SJSA1 (cell line): ENCODE data around the gene GPR162. TPM values are rescaled to one million over a fixed set of nuclear protein-coding genes. Genes with fewer than 3 reads are reported as not detected.

Experiments
- DNase-seq, 2 experiments: peaks; one replicate each; pipeline ENCODE4 v3.0.0-alpha.2; 2015 to 2020; ENCODE audit warnings: low spot score in 2 of 2, low read depth in 1 of 2
- H3K27ac ChIP-seq: fragments of 250-450 bp; sonication (Bioruptor Pico); 2 replicates; pipeline ENCODE4 v1.5.1; 2020; ENCODE audit warnings: mild to moderate bottlenecking, moderate library complexity
- H3K27me3 ChIP-seq: fragments of 250-450 bp; sonication (Bioruptor Pico); replicated peaks from 2 replicates; pipeline ENCODE4 v1.5.1; 2020; ENCODE audit warnings: mild to moderate bottlenecking, moderate library complexity
- H3K36me3 ChIP-seq: fragments of 250-450 bp; sonication (Bioruptor Pico); 2 replicates; pipeline ENCODE4 v1.5.1; 2020; ENCODE audit warnings: mild to moderate bottlenecking
- H3K4me1 ChIP-seq: fragments of 250-450 bp; sonication (Bioruptor Pico); replicated peaks from 2 replicates; pipeline ENCODE4 v1.6.1; 2021; ENCODE audit warnings: mild to moderate bottlenecking
- H3K4me3 ChIP-seq: fragments of 250-450 bp; sonication (Bioruptor Pico); 2 replicates; pipeline ENCODE4 v1.5.1; 2020; ENCODE audit warnings: mild to moderate bottlenecking
- H3K9me3 ChIP-seq: fragments of 250-450 bp; sonication (Bioruptor Pico); replicated peaks from 2 replicates; pipeline ENCODE4 v1.5.1; 2020; ENCODE audit warnings: mild to moderate bottlenecking
- total RNA-seq: library from RNA; depleted of rRNA; stranded (reverse); fragments of >200 nt; shearing (Covaris generic); gene quantifications from 2 replicates; pipeline ENCODE4 v1.2.3, GENCODE V29; 2014; rRNA removed

Gene GPR162
- 0.16 TPM in 1 of 2 replicates, not detected in the other for total RNA-seq

DNA sequence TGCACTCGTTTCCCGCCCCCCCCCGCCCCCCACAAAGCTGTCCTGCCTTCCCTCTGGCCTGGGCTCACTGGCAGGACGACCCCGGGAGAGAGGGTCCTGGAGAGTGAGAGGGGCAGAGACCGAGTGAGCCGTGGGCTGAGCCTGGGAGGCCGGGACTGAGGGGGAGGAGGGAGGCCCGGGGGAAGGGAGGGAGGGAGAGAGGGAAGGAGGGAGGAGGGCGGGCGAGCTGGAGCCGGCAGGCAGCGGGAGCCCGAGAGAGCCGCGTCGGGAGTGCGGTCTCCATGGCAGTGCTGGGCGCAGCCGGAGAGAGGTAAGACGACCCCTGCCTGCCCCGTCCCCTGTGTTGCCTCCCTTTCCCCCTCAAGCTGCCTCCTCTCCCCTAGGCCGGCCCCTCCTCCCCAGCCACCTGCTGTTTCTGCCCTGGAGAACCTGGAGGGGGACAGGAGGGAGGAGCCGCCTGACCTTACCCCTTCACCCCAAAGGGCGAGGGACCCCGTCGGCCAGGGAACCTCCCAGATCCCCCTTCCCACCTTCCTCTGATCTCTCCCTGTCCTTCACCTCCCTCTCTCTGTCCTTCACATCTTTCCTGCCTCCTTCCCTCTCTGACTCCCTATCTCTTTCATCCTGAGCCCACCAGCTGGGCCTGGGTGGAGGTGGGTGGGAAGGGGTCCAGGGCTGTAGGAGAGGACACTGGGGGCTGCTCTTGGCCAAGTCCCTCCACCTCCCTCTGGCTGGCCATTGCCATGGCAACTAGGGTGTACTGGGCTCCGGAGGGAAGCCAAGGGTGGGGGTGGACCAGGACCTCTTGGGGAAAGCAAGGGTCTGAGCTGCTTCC, at the start of gene GPR162:
Gene GPR162 (plus strand): TSS at position 231 of the 835 bp plus-strand sequence. CDS start 2,078 bp downstream, outside the sequence.
- Histone ChIP-seq H3K36me3 (no peaks in the 10 kb centered on the region), H3K4me1 (peaks cover 3% of the 10 kb centered on the region; the same call in 1 of the 2 replicates), H3K4me3 (no peak within 1 kb of the TSS), H3K27ac (no peak within 1 kb of the TSS), H3K27me3 (peaks cover 68% of the 10 kb centered on the region), H3K9me3 (no peaks in the 10 kb centered on the region)
- no peak for DNase-seq

DNA sequence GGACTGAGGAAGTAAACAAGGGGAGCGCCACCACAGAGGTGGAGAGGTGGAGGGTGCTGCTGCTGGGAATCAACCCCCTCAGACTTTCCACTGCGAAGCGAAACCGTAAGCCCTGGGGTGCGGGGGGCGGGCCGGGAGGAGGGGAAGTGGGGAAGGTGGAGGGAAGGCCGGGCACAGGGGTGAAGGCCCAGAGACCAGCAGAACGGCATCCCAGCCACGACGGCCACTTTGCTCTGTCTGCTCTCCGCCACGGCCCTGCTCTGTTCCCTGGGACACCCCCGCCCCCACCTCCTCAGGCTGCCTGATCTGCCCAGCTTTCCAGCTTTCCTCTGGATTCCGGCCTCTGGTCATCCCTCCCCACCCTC, 49.3 kb upstream of the GPR162 start, which contains the start of gene LAG3:
Gene LAG3 (plus strand): TSS at position 190 of the 365 bp plus-strand sequence. CDS start 333 bp downstream, outside the sequence.
- no peak for DNase-seq
- no peak within 1 kb of the TSS for H3K4me3 ChIP-seq
- peaks cover 44% of the 10 kb centered on the region for H3K36me3 ChIP-seq
- H3K27me3 ChIP-seq, result no peaks in the 10 kb centered on the region
- H3K27ac ChIP-seq, result no peak within 1 kb of the TSS
- H3K9me3 ChIP-seq, result no peaks in the 10 kb centered on the region
- H3K4me1 ChIP-seq, result peaks cover 17% of the 10 kb centered on the region

DNA sequence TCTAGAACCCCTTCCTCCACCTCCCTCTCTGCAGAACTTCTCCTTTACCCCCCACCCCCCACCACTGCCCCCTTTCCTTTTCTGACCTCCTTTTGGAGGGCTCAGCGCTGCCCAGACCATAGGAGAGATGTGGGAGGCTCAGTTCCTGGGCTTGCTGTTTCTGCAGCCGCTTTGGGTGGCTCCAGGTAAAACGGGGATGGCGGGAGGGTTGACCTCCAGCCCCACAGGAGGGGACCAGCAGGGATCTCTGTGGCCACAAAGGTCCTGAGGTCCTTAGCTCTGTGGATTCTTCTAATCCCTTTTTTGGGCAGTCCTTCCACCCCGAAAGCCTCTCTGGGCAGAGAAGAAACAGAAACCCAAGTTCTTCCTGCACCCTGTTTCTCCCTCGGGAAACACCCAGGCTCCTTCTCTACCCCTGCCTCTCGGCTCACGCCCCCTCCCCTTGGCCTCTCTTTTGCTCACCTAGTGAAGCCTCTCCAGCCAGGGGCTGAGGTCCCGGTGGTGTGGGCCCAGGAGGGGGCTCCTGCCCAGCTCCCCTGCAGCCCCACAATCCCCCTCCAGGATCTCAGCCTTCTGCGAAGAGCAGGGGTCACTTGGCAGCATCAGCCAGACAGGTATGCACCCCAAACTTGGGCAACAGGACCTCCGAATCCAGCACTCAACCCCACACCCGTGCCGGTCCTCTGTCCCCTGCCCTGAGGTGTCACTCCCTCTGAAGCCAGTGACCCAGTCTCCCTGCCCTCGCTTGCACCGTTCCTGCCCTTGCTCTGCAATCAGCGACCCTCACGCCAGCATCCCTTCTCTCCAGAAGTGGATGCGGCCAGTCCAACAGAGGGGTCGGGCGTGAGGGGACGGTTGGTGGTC, 48.7 kb upstream of the GPR162 start:
- no peaks in the 10 kb centered on the region for H3K27me3 ChIP-seq
- H3K4me1 ChIP-seq, result peaks cover 14% of the 10 kb centered on the region
- no peak for DNase-seq
- no peaks in the 10 kb centered on the region for H3K9me3 ChIP-seq
- H3K27ac ChIP-seq, result no peak overlapping the region
- peaks cover 44% of the 10 kb centered on the region for H3K36me3 ChIP-seq
- H3K4me3 ChIP-seq, result no peak overlapping the region

DNA sequence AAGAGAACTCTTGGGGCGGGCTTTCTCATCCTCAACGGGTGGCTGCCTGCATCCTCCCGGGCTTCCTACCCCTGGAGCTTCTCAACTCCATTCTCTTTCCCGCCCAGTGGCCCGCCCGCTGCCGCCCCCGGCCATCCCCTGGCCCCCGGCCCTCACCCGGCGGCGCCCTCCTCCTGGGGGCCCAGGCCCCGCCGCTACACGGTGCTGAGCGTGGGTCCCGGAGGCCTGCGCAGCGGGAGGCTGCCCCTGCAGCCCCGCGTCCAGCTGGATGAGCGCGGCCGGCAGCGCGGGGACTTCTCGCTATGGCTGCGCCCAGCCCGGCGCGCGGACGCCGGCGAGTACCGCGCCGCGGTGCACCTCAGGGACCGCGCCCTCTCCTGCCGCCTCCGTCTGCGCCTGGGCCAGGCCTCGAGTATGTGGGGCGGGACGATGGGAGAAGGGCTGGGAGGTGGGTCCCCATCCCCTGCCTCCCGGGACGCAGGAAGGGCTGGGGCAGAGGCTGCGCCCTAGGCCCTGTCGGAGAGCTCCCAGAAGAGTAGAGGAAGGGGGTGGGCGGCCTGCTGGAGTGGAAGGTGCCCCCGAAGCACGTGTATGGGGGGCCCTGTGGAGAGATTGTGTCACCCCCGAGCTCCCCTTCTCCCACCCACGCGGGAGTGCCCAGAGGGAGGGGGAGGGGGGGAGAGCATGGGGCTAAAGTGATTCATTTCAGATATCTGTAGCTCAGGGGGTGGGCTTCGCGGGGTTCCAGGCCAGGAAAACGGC, 47.9 kb upstream of the GPR162 start:
- H3K4me3 ChIP-seq, result no peak overlapping the region
- no peak for DNase-seq
- H3K27me3 ChIP-seq, result no peaks in the 10 kb centered on the region
- H3K9me3 ChIP-seq, result no peaks in the 10 kb centered on the region
- peaks cover 11% of the 10 kb centered on the region for H3K4me1 ChIP-seq
- H3K27ac ChIP-seq, result no peak overlapping the region
- peaks cover 38% of the 10 kb centered on the region for H3K36me3 ChIP-seq

DNA sequence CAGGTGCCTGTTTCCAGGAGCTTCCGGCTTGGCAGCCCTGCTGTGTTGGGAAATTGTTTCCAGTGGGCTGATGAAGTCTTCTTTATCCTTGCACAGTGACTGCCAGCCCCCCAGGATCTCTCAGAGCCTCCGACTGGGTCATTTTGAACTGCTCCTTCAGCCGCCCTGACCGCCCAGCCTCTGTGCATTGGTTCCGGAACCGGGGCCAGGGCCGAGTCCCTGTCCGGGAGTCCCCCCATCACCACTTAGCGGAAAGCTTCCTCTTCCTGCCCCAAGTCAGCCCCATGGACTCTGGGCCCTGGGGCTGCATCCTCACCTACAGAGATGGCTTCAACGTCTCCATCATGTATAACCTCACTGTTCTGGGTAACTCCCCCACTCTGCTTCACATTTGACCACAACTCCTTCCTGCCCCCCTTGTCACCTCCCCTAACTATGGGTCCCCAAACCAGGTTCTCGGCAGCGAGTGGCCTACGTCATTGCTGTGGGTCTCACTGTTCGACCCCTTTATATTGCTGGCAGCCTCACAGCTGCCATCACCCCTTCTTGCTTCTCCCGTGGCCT, 47.0 kb upstream of the GPR162 start:
- H3K4me3 ChIP-seq, result no peak overlapping the region
- H3K9me3 ChIP-seq, result no peaks in the 10 kb centered on the region
- no peaks in the 10 kb centered on the region for H3K27me3 ChIP-seq
- no peak overlapping the region for H3K27ac ChIP-seq
- peaks cover 6% of the 10 kb centered on the region for H3K4me1 ChIP-seq
- no peak for DNase-seq
- peaks cover 33% of the 10 kb centered on the region for H3K36me3 ChIP-seq

DNA sequence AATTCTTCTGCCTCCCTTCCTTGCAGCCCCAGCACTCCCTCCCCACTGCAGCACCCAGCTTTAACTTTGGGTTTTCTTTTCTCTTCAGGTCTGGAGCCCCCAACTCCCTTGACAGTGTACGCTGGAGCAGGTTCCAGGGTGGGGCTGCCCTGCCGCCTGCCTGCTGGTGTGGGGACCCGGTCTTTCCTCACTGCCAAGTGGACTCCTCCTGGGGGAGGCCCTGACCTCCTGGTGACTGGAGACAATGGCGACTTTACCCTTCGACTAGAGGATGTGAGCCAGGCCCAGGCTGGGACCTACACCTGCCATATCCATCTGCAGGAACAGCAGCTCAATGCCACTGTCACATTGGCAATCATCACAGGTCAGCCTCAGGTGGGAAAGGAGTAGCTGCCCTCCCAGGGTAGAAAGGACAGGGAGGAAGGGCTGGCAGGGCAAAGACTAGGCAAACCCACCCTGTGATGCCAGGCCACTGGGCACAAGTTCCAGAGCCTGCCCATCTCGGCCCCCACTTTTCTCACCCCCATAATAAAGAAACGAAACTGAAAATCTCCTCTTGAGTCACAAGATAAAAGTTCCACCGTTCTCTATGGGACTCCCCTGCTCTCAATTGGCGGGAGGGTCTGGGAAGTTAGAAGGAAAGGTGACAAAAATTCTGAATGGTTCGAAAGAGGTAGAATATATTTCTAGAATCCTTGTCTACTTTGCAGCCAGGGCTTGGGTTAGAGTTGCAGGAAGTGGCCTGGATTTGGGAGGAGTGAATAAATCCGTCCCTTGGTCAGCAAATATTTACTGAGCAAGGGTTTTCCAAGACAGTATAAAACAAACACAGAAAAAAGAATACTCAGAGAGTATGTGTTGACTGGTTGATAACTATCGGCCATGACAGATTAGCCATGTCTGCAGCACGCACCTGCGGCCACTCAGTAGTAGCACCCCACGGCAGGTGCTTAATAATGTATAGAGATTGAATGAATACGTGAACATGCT, 46.1 kb upstream of the GPR162 start:
- Histone ChIP-seq H3K4me3 (no peak overlapping the region), H3K4me1 (peaks cover 6% of the 10 kb centered on the region), H3K27ac (no peak overlapping the region), H3K9me3 (no peaks in the 10 kb centered on the region), H3K36me3 (peaks cover 24% of the 10 kb centered on the region), H3K27me3 (no peaks in the 10 kb centered on the region)
- no peak for DNase-seq

- Histone ChIP-seq H3K9me3 (no peaks in the 10 kb centered on the region), H3K36me3 (peaks cover 9% of the 10 kb centered on the region), H3K4me1 (peaks cover 6% of the 10 kb centered on the region), H3K27ac (no peak overlapping the region), H3K4me3 (no peak overlapping the region), H3K27me3 (no peaks in the 10 kb centered on the region)
- DNase-seq, result no peak
Observed at GRCh38 chr12:6777386-6777785, 44.2 kb upstream of the GPR162 start.

DNA sequence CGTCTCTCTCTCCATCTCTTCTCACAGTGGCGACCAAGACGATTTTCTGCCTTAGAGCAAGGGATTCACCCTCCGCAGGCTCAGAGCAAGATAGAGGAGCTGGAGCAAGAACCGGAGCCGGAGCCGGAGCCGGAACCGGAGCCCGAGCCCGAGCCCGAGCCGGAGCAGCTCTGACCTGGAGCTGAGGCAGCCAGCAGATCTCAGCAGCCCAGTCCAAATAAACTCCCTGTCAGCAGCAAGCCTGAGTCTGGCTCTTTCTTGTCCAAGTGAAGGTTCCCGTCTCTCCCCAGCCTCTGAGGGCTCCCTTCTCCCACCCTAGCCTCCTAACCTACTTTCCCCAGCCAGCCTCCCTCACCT, 43.4 kb upstream of the GPR162 start:
- Histone ChIP-seq H3K27ac (no peak overlapping the region), H3K27me3 (no peaks in the 10 kb centered on the region), H3K4me1 (peaks cover 6% of the 10 kb centered on the region), H3K36me3 (peaks cover 9% of the 10 kb centered on the region), H3K9me3 (no peaks in the 10 kb centered on the region), H3K4me3 (no peak overlapping the region)
- no peak for DNase-seq

DNA sequence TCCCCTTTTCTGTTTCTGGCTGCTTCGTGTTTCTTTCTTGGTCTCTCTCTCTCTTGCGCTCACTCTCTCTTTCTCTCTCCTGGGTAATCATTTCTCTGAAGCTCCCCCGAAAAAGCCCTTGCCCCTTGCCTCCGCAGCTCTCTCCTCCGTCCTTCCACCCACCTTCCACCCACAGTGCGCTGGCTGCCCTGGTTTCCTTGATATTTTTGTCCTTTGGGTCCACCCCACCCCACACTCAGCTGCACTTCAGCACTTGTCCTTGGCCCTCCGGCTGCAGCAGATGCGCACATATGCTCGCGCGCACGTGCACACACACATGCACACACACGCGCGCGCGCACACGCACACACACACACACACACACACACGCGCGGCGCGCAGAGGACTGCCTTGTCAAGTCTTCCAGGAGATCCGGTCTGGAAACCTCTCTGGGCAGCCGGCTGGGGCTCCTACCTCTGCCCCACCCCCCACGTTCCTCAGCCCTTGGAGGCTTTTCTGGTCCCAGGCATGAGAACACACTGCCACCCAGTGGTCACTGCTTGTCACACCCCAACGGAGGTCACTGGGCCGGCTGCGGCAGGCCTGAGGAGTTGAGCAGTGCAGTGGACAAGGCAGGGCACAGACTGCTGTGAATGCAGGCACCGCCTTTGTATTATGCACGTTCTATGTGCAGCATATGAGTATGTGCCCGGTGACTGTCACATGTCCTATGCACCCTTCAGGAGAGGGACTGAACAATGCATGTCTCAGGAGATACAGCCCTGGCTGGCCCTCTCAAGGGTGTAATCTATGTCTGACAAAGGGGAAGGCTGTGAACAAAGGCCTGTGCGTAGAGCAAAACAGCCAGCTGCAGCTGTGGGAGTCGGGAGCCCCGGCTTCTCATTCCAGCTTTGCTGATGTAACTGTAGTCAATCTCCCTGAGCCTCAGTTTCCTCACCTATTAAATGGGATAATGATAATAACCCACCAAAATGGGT, 42.8 kb upstream of the GPR162 start:
- DNase-seq, result peak; percentile 89 to 96
- Histone ChIP-seq H3K4me1 (peaks cover 7% of the 10 kb centered on the region), H3K27ac (no peak overlapping the region), H3K36me3 (peaks cover 9% of the 10 kb centered on the region), H3K9me3 (no peaks in the 10 kb centered on the region), H3K4me3 (peak overlapping the region; percentile 10; the same call in 1 of the 2 replicates), H3K27me3 (no peaks in the 10 kb centered on the region)

GRCh38 chr12:6779708-6780432, 41.8 kb upstream of the GPR162 start:
- H3K4me3 ChIP-seq, result no peak overlapping the region

GRCh38 chr12:6780573-6780972, 41.0 kb upstream of the GPR162 start:
- Histone ChIP-seq H3K9me3 (no peaks in the 10 kb centered on the region), H3K27ac (no peak overlapping the region), H3K4me1 (peaks cover 15% of the 10 kb centered on the region), H3K27me3 (no peaks in the 10 kb centered on the region), H3K36me3 (peaks cover 4% of the 10 kb centered on the region), H3K4me3 (no peak overlapping the region)
- DNase-seq, result no peak

More at GRCh38 chr12:6779708-6780432, 41.8 kb upstream of the GPR162 start:
- Histone ChIP-seq H3K4me1 (peaks cover 15% of the 10 kb centered on the region), H3K9me3 (no peaks in the 10 kb centered on the region), H3K36me3 (peaks cover 4% of the 10 kb centered on the region), H3K27ac (no peak overlapping the region), H3K27me3 (no peaks in the 10 kb centered on the region)
- no peak for DNase-seq
